SK-N-SH (cell line): ENCODE results near the gene ADGRG3. TPM values are rescaled to one million over a fixed set of nuclear protein-coding genes. Genes with fewer than 3 reads are reported as not detected.

ENCODE experiments used
- CTCF ChIA-PET: fragments of 300-600, 350-600 bp; formaldehyde crosslinking; extraction: SDS; loops from one replicate; lab custom pipeline; 2021; lab: Yijun Ruan, JAX
- POLR2A ChIA-PET: fragments of 350-600 bp; sonication (Branson Sonifier 250); formaldehyde crosslinking; extraction: SDS; loops from one replicate; lab custom pipeline; 2020; ENCODE audit warnings: antibody characterized with exemption, inconsistent platforms; lab: Yijun Ruan, JAX
- DNase-seq: peaks from one replicate; pipeline ENCODE4 v3.0.0; 2012
- H2AFZ ChIP-seq: fragments of 200-600 bp; sonication (generic); 2 replicates; pipeline ENCODE4 v1.8.1; 2016; ENCODE audit warnings: antibody characterized with exemption, mild to moderate bottlenecking, low read depth
- H3F3A ChIP-seq: fragments of 200-600 bp; sonication (generic); replicated peaks from 2 replicates; pipeline ENCODE3; 2016; ENCODE audit warnings: antibody characterized with exemption, mild to moderate bottlenecking; ENCODE audit not compliant: insufficient read depth
- H3K27ac ChIP-seq, 2 experiments: fragments of 200-500 bp in 1 of 2; fragments of 200-600 bp in 1 of 2; sonication (Bioruptor generic) in 1 of 2; sonication (generic), shearing (Covaris generic) in 1 of 2; 2 replicates each; pipeline versions ENCODE4 v1.5.1 to v1.6.1; 2014 to 2016; ENCODE audit warnings: low read depth in 2 of 2, inconsistent platforms in 1 of 2, low read length in 1 of 2, mild to moderate bottlenecking in 1 of 2, mixed read lengths in 1 of 2
- H3K27me3 ChIP-seq: fragments of 200-600 bp; sonication (generic), shearing (Covaris generic); 2 replicates; pipeline ENCODE4 v1.6.1; 2016; ENCODE audit warnings: mixed run types; ENCODE audit not compliant: insufficient read depth
- H3K36me3 ChIP-seq, 2 experiments: fragments of 200-500 bp in 1 of 2; fragments of 200-600 bp in 1 of 2; sonication (Bioruptor generic) in 1 of 2; sonication (generic) in 1 of 2; replicated peaks in 1 of 2; 2 replicates each; pipeline versions ENCODE3 to v1.5.1; 2014 to 2016; ENCODE audit warnings: low read length in 1 of 2, mild to moderate bottlenecking in 1 of 2; ENCODE audit not compliant: insufficient read depth in 2 of 2, control insufficient read depth in 1 of 2
- H3K4me1 ChIP-seq, 2 experiments: fragments of 200-500 bp in 1 of 2; fragments of 200-600 bp in 1 of 2; sonication (Bioruptor generic) in 1 of 2; sonication (generic), shearing (Covaris generic) in 1 of 2; 2 replicates each; pipeline versions ENCODE4 v1.5.1 to v1.6.1; 2014 to 2016; ENCODE audit warnings: low read depth in 1 of 2, low read length in 1 of 2, mixed run types in 1 of 2; ENCODE audit not compliant: insufficient read depth in 2 of 2, control insufficient read depth in 1 of 2
- H3K4me2 ChIP-seq: fragments of 200-600 bp; sonication (generic), shearing (Covaris generic); 2 replicates; pipeline ENCODE4 v1.6.1; 2017; ENCODE audit warnings: mixed run types
- H3K4me3 ChIP-seq, 2 experiments: fragments of 200-500 bp in 1 of 2; fragments of 200-600 bp in 1 of 2; sonication (Bioruptor generic) in 1 of 2; sonication (generic), shearing (Covaris generic) in 1 of 2; 2 replicates each; pipeline versions ENCODE4 v1.5.1 to v1.8.1; 2014 to 2016; ENCODE audit warnings: low read depth in 2 of 2, inconsistent platforms in 1 of 2, low read length in 1 of 2, mild to moderate bottlenecking in 1 of 2, mixed read lengths in 1 of 2, moderate library complexity in 1 of 2
- H3K79me2 ChIP-seq: fragments of 200-600 bp; sonication (generic); 2 replicates; pipeline ENCODE4 v1.8.1; 2017; ENCODE audit warnings: mild to moderate bottlenecking; ENCODE audit not compliant: insufficient read depth
- H3K9ac ChIP-seq: fragments of 200-600 bp; sonication (generic); 2 replicates; pipeline ENCODE4 v1.6.1; 2017; ENCODE audit warnings: mixed run types
- H3K9me2 ChIP-seq: fragments of 200-600 bp; sonication (generic); 2 replicates; pipeline ENCODE4 v1.6.1; 2017; ENCODE audit warnings: mixed run types
- H3K9me3 ChIP-seq: fragments of 200-600 bp; sonication (generic); 2 replicates; pipeline ENCODE4 v1.6.1; 2017; ENCODE audit warnings: mixed run types, mild to moderate bottlenecking, moderate library complexity
- H4K20me1 ChIP-seq: fragments of 200-600 bp; sonication (generic); 2 replicates; pipeline ENCODE4 v1.6.1; 2017; ENCODE audit warnings: mild to moderate bottlenecking, mixed run types; ENCODE audit not compliant: insufficient read depth
- ELF1 ChIP-seq: IDR thresholded peaks from 2 replicates; pipeline ENCODE4 v1.4.0; 2012
- FOXM1 ChIP-seq: IDR thresholded peaks from 2 replicates; pipeline ENCODE4 v1.4.0; 2012; ENCODE audit warnings: low read depth, mild to moderate bottlenecking
- GATA2 ChIP-seq: sonication (generic); formaldehyde crosslinking; IDR thresholded peaks from 2 replicates; pipeline ENCODE4 v1.5.0; 2020; ENCODE audit warnings: mild to moderate bottlenecking, missing genetic modification reagents
- MEF2A ChIP-seq: IDR thresholded peaks from 2 replicates; pipeline ENCODE4 v1.4.0; 2012; ENCODE audit warnings: low read depth, borderline replicate concordance
- MXI1 ChIP-seq: IDR thresholded peaks from 2 replicates; pipeline ENCODE4 v1.6.1; 2012; ENCODE audit warnings: mild to moderate bottlenecking, low read depth, low read length, improper control_type of control experiment
- NRF1 ChIP-seq: IDR thresholded peaks from 2 replicates; pipeline ENCODE4 v1.6.1; 2012; ENCODE audit warnings: low read depth, mild to moderate bottlenecking, low read length
- POLR2AphosphoS5 ChIP-seq: IDR thresholded peaks from 2 replicates; pipeline ENCODE4 v1.6.1; 2012; ENCODE audit warnings: low read depth, low read length
- RCOR1 ChIP-seq: fragments of 150-350 bp; IDR thresholded peaks from 2 replicates; pipeline ENCODE4 v1.6.1; 2017; ENCODE audit warnings: antibody characterized with exemption, low read length
- RXRA ChIP-seq: IDR thresholded peaks from 2 replicates; pipeline ENCODE4 v1.4.0; 2012; ENCODE audit warnings: low read depth, mild to moderate bottlenecking, borderline replicate concordance
- SMC3 ChIP-seq: IDR thresholded peaks from 2 replicates; pipeline ENCODE4 v1.6.1; 2012; ENCODE audit warnings: low read depth, low read length, improper control_type of control experiment
- TAF1 ChIP-seq: IDR thresholded peaks from 2 replicates; pipeline ENCODE4 v1.6.1; 2012; ENCODE audit warnings: low read depth, mild to moderate bottlenecking, low read length, moderate library complexity, borderline replicate concordance
- WGBS: methylation state at CpG from one replicate; pipeline ENCODE4 v1.1.6; 2017; ENCODE audit warnings: low lambda C conversion rate; 5-methylcytosine and 5-hydroxymethylcytosine counted together
- polyA plus RNA-seq, 3 experiments: library from polyadenylated mRNA; depleted of rRNA; stranded (reverse); fragments of >200 nt; gene quantifications; 2 replicates each; pipeline ENCODE4 v1.2.3, GENCODE V29; 2012
- TF ChIP-seq, protein P1 (sequence below): IDR thresholded peaks from 2 replicates; pipeline ENCODE4 v1.4.0; 2012; ENCODE audit warnings: low read depth, borderline replicate concordance
- TF ChIP-seq, protein P2 (sequence below): fragments of 150-350 bp; IDR thresholded peaks from 2 replicates; pipeline ENCODE4 v1.6.1; 2017; ENCODE audit warnings: antibody characterized with exemption, low read length, low read depth, borderline replicate concordance
- TF ChIP-seq, protein P3 (sequence below): fragments of 150-350 bp; IDR thresholded peaks from 2 replicates; pipeline ENCODE4 v1.6.1; 2016; ENCODE audit warnings: mild to moderate bottlenecking, low read depth, low read length
- TF ChIP-seq, protein P4 (sequence below): IDR thresholded peaks from 2 replicates; pipeline ENCODE4; 2012

Gene ADGRG3
- polyA plus RNA-seq, 1 of the 3 experiments (the other 2 are of a cell fraction), result not detected

DNA sequence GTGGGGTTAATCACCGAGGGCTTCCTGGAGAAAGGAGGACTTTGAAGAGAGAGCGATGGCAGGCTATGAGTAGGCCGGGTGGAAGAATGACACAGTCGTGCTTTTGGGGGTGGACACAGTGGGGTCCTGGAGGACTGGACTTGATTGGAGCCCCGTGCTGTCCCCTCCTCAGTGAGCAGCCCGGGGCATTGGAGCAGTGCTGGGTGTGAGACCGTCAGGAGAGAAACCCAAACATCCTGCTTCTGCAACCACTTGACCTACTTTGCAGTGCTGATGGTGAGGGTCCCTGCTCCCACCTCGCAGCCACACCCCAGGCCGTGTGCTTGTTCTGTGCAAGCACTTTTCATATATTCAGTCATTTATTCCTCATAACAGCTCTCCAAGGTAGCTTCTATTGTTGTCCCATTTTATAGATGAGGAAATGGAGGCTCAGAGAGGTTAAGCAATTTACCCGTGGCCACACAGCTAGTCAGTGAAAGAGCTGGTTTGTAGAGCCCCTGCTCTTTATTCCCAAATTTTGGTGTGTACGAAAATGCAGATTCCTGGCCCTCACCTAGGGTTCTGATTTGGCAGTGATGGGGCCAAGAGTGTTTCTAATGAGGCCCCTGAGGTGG is 11.7 kb upstream of the ADGRG3 start:
- Histone ChIP-seq H3K27me3 (no peaks in the 10 kb centered on the region), H2AFZ (no peak overlapping the region), H4K20me1 (no peaks in the 10 kb centered on the region), H3K9me3 (no peaks in the 10 kb centered on the region), H3K27ac (no peak overlapping the region), H3K9ac (no peak overlapping the region), H3K4me3 (no peak overlapping the region), H3K4me2 (no peak overlapping the region), H3K36me3 (no peaks in the 10 kb centered on the region), H3F3A (no peaks in the 10 kb centered on the region)
- WGBS, result 81% methylated on average over 11 of the region's 11 CpGs
- ChIA-PET CTCF (interaction anchor here (0.7 to 3.0 kb wide), 2 partner anchors 65 to 80 kb away, joined by 3 to 9 read pairs; no protein-coding TSS in a partner anchor), POLR2A (no interaction called here)
- no peak for DNase-seq
- TF ChIP-seq GATA2 (no peak), MXI1 (no peak), NRF1 (no peak), TAF1 (no peak), FOXM1 (no peak), RXRA (no peak)
- TF ChIP-seq, all 33 proteins: peak for 0
- H3K79me2 ChIP-seq, result no peaks in the 10 kb centered on the region
- H3K9me2 ChIP-seq, result no peaks in the 10 kb centered on the region
- no peaks in the 10 kb centered on the region; a peak in 1 of 4 replicates for H3K4me1 ChIP-seq

DNA sequence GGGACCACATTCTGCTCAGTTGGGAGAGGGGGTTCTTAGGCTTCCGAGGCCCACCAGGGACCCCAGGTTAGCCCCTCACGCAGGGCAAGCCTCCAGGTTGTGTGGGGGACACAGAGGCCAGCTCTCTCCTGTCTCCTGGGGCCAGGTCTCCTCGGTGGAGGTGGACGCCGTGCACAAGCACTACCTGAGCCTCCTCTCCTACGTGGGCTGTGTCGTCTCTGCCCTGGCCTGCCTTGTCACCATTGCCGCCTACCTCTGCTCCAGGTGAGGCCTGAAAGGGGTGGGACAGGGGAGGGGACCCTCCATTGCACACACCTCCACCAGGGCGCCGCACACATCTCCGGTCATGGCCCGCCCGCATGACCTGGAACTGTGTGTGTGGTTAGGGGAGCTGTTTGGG is 10.9 kb upstream of the ADGRG3 start:
- CTCF ChIA-PET, result interaction anchor here (3.0 kb wide), 1 partner anchor 81 kb away, joined by 9 read pairs; no protein-coding TSS in a partner anchor
- Histone ChIP-seq H3K4me3 (no peak overlapping the region), H3K27ac (no peak overlapping the region), H3K79me2 (no peaks in the 10 kb centered on the region)
- TF ChIP-seq, protein P1, sequence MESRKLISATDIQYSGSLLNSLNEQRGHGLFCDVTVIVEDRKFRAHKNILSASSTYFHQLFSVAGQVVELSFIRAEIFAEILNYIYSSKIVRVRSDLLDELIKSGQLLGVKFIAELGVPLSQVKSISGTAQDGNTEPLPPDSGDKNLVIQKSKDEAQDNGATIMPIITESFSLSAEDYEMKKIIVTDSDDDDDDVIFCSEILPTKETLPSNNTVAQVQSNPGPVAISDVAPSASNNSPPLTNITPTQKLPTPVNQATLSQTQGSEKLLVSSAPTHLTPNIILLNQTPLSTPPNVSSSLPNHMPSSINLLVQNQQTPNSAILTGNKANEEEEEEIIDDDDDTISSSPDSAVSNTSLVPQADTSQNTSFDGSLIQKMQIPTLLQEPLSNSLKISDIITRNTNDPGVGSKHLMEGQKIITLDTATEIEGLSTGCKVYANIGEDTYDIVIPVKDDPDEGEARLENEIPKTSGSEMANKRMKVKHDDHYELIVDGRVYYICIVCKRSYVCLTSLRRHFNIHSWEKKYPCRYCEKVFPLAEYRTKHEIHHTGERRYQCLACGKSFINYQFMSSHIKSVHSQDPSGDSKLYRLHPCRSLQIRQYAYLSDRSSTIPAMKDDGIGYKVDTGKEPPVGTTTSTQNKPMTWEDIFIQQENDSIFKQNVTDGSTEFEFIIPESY, result no peak
- TF ChIP-seq MEF2A, result no peak
- TF ChIP-seq ELF1, result no peak
- TF ChIP-seq, protein P2, sequence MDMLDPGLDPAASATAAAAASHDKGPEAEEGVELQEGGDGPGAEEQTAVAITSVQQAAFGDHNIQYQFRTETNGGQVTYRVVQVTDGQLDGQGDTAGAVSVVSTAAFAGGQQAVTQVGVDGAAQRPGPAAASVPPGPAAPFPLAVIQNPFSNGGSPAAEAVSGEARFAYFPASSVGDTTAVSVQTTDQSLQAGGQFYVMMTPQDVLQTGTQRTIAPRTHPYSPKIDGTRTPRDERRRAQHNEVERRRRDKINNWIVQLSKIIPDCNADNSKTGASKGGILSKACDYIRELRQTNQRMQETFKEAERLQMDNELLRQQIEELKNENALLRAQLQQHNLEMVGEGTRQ, result no peak
- TF ChIP-seq, protein P3, sequence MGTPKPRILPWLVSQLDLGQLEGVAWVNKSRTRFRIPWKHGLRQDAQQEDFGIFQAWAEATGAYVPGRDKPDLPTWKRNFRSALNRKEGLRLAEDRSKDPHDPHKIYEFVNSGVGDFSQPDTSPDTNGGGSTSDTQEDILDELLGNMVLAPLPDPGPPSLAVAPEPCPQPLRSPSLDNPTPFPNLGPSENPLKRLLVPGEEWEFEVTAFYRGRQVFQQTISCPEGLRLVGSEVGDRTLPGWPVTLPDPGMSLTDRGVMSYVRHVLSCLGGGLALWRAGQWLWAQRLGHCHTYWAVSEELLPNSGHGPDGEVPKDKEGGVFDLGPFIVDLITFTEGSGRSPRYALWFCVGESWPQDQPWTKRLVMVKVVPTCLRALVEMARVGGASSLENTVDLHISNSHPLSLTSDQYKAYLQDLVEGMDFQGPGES, result no peak
- no peak for TF ChIP-seq SMC3
- no peak for TF ChIP-seq RCOR1
- TF ChIP-seq POLR2AphosphoS5, result no peak
- TF ChIP-seq, protein P4, sequence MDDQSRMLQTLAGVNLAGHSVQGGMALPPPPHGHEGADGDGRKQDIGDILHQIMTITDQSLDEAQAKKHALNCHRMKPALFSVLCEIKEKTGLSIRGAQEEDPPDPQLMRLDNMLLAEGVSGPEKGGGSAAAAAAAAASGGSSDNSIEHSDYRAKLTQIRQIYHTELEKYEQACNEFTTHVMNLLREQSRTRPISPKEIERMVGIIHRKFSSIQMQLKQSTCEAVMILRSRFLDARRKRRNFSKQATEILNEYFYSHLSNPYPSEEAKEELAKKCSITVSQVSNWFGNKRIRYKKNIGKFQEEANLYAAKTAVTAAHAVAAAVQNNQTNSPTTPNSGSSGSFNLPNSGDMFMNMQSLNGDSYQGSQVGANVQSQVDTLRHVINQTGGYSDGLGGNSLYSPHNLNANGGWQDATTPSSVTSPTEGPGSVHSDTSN, result no peak
- TF ChIP-seq, all 33 proteins: peak for 0
- Histone ChIP-seq H3K36me3 (no peaks in the 10 kb centered on the region), H3K4me1 (no peaks in the 10 kb centered on the region; a peak in 1 of 4 replicates), H3K9ac (no peak overlapping the region), H3K9me2 (no peaks in the 10 kb centered on the region), H3F3A (no peaks in the 10 kb centered on the region), H2AFZ (no peak overlapping the region), H3K4me2 (no peak overlapping the region), H3K9me3 (no peaks in the 10 kb centered on the region), H3K27me3 (no peaks in the 10 kb centered on the region), H4K20me1 (no peaks in the 10 kb centered on the region)
- 96% methylated on average over 6 of the region's 13 CpGs for WGBS
- DNase-seq, result no peak
- POLR2A ChIA-PET, result no interaction called here
